Thyroid gland (tissue), 4 donors: ENCODE results near the gene FOXA3. TPM values are rescaled to one million over a fixed set of nuclear protein-coding genes. Genes with fewer than 3 reads are reported as not detected.

Experiments used
- DNase-seq, 2 donors: peaks; one replicate each; pipeline ENCODE4 v3.0.0-alpha.2; 2019
- H3K27ac ChIP-seq, 3 donors: fragments of 200-600 bp; sonication (generic); 1 replicate in 2 of 3; 2 replicates in 1 of 3; pipeline ENCODE4 v1.5.1; 2016 to 2019; ENCODE audit warnings: mild to moderate bottlenecking in 1 of 3, moderate library complexity in 1 of 3
- H3K27me3 ChIP-seq: fragments of 200-600 bp; sonication (generic); one replicate; pipeline ENCODE4 v1.5.1; 2019
- H3K36me3 ChIP-seq, 2 donors: fragments of 200-600 bp; sonication (generic); one replicate each; pipeline ENCODE4 v1.5.1; 2016 to 2019
- H3K4me1 ChIP-seq, 2 donors: fragments of 200-600 bp; sonication (generic); one replicate each; pipeline ENCODE4 v1.5.1; 2017 to 2019
- H3K4me3 ChIP-seq, 3 donors: fragments of 200-600 bp; sonication (generic); replicated peaks in 1 of 3; 1 replicate in 2 of 3; 2 replicates in 1 of 3; pipeline ENCODE4 v1.5.1; 2016; ENCODE audit warnings: mild to moderate bottlenecking in 1 of 3
- H3K9me3 ChIP-seq: fragments of 200-600 bp; sonication (generic); one replicate; pipeline ENCODE4 v1.5.1; 2017
- CTCF ChIP-seq, 6 experiments: fragments of 200-600 bp in 3 of 6; fragments of 450-650 bp in 3 of 6; sonication (generic) in 3 of 6; IDR thresholded peaks; one replicate each; pipeline ENCODE4 v1.5.1; 2016 to 2019; ENCODE audit warnings: antibody characterized with exemption in 6 of 6, mild to moderate bottlenecking in 2 of 6, inconsistent platforms in 1 of 6, moderate library complexity in 1 of 6
- POLR2A ChIP-seq, 2 donors: fragments of 450-650 bp; IDR thresholded peaks; one replicate each; pipeline ENCODE4 v1.6.1; 2017; ENCODE audit warnings: antibody characterized with exemption in 2 of 2, mild to moderate bottlenecking in 2 of 2, moderate library complexity in 1 of 2
- WGBS, 2 donors: methylation state at CpG; one replicate each; pipeline ENCODE4 v1.1.5; 2017; 5-methylcytosine and 5-hydroxymethylcytosine counted together
- intact Hi-C: fragments of 100-400 bp; cut with DNase I; formaldehyde crosslinking; loops from one replicate; pipeline ENCODE4 v1.15.1; 2023
- total RNA-seq, 4 donors: library from RNA; depleted of rRNA; stranded (reverse); fragments of >200 nt; gene quantifications; one replicate each; pipeline ENCODE4 v1.2.3, GENCODE V29; 2016

FOXA3 gene
- total RNA-seq, 4 donors from 2014 or later: not detected

- TF ChIP-seq CTCF (IDR thresholded peaks at IDR 0.05) (no peak), POLR2A (IDR thresholded peaks at IDR 0.05) (no peak)
- no peak for DNase-seq
- H3K4me1 ChIP-seq: peaks cover 31 to 34% of the 10 kb centered on the region in 2 donors
- H3K27ac ChIP-seq: no peak overlapping the region
- H3K9me3 ChIP-seq: no peaks in the 10 kb centered on the region
- intact Hi-C loops: loop anchor here (5.0 kb wide), 1 partner anchor 67 kb away; the partner anchor contains the start of gene RSPH6A
- H3K36me3 ChIP-seq: peaks cover 5 to 9% of the 10 kb centered on the region in 2 donors
- no peak overlapping the region for H3K4me3 ChIP-seq
- no peaks in the 10 kb centered on the region for H3K27me3 ChIP-seq
- 91 to 95% methylated on average over 15 to 19 of the region's 57 CpGs for WGBS, 2 donors
These were observed 20.0 kb downstream of the FOXA3 start for GRCh38 chr19:45883881-45884681.

- TF ChIP-seq CTCF (IDR thresholded peaks at IDR 0.05): no peak
- TF ChIP-seq POLR2A (IDR thresholded peaks at IDR 0.05): no peak
- WGBS, 2 donors: 65 to 82% methylated on average over 12 to 27 of the region's 72 CpGs
- no peak for DNase-seq
- Histone ChIP-seq H3K9me3 (no peaks in the 10 kb centered on the region), H3K4me3 (peak overlapping the region; percentile 41 to 73 (median 48)), H3K27me3 (no peaks in the 10 kb centered on the region), H3K4me1 (peaks cover 31 to 34% of the 10 kb centered on the region in 2 donors), H3K36me3 (peaks cover 5 to 9% of the 10 kb centered on the region in 2 donors), H3K27ac (peak overlapping the region in 2 of 3 donors; percentile 31 to 92)
- intact Hi-C loops: loop anchor here (5.0 kb wide), 1 partner anchor 68 kb away; the partner anchor contains the start of gene RSPH6A
These were observed 20.8 kb downstream of the FOXA3 start for GRCh38 chr19:45884682-45885555.

- Histone ChIP-seq H3K27ac (peak within 1 kb of the TSS; percentile 76 to 92 (median 89)), H3K36me3 (peaks cover 5 to 9% of the 10 kb centered on the region in 2 donors), H3K27me3 (no peaks in the 10 kb centered on the region), H3K9me3 (no peaks in the 10 kb centered on the region), H3K4me1 (peaks cover 31 to 34% of the 10 kb centered on the region in 2 donors), H3K4me3 (peak within 1 kb of the TSS; percentile 41 to 73 (median 48))
- peak; percentile 26 to 91 for TF ChIP-seq POLR2A (IDR thresholded peaks at IDR 0.05)
- peak in 2 of 6 experiments; percentile 14 to 21 for TF ChIP-seq CTCF (IDR thresholded peaks at IDR 0.05)
- intact Hi-C loops: no loop called here
- DNase-seq: peak; percentile 93
- WGBS, 2 donors: 0% methylated on average over 9 to 10 of the region's 107 CpGs
These were observed 21.7 kb downstream of the FOXA3 start, which contains the start of gene IRF2BP1 for GRCh38 chr19:45885556-45886426. IRF2BP1 (minus strand) TSS chr19:45886141; CDS start chr19:45885774, 367 bp downstream.

GRCh38 chr19:45886427-45887199 is 22.5 kb downstream of the FOXA3 start:
- peaks cover 31 to 34% of the 10 kb centered on the region in 2 donors for H3K4me1 ChIP-seq
- DNase-seq: peak; percentile 89 to 90
- WGBS, 2 donors: 1% methylated on average over 13 to 15 of the region's 32 CpGs
- no peaks in the 10 kb centered on the region for H3K27me3 ChIP-seq
- peaks cover 5 to 9% of the 10 kb centered on the region in 2 donors for H3K36me3 ChIP-seq
- peak overlapping the region; percentile 76 to 92 (median 89) for H3K27ac ChIP-seq
- TF ChIP-seq POLR2A (IDR thresholded peaks at IDR 0.05) (peak in 1 of 2 donors; percentile 76), CTCF (IDR thresholded peaks at IDR 0.05) (peak in 1 of 6 experiments; percentile 14)
- H3K9me3 ChIP-seq: no peaks in the 10 kb centered on the region
- intact Hi-C loops: no loop called here
- H3K4me3 ChIP-seq: peak overlapping the region; percentile 25 to 73 (median 48)
